ENCODE results near the gene CEACAM5.

Gene CEACAM5

GRCh38 chr19:41708481-41708880 lies at the start of gene CEACAM5:
Gene CEACAM5, plus strand, starts transcription at chr19:41708626. Its CDS starts 106 bp downstream, at chr19:41708732.
- no peak for DNase-seq

- DNase-seq, result no peak
These were observed 42.4 kb upstream of the CEACAM5 start for GRCh38 chr19:41666075-41666474.

- DNase-seq, result no peak
These were observed 40.1 kb upstream of the CEACAM5 start for GRCh38 chr19:41668315-41668714.

GRCh38 chr19:41670755-41671154 lies 37.7 kb upstream of the CEACAM5 start:
- DNase-seq, result no peak

GRCh38 chr19:41671486-41671885 lies 36.9 kb upstream of the CEACAM5 start:
- DNase-seq, result no peak

GRCh38 chr19:41682437-41682836 lies 26.0 kb upstream of the CEACAM5 start:
- DNase-seq, result no peak

GRCh38 chr19:41687419-41687818 lies 21.0 kb upstream of the CEACAM5 start:
- no peak for DNase-seq

- DNase-seq, result no peak
These were observed 20.3 kb upstream of the CEACAM5 start, which contains the start of gene CEACAM7 for GRCh38 chr19:41688098-41688497. Gene CEACAM7, minus strand, starts transcription at chr19:41688270. Its CDS starts 105 bp downstream, at chr19:41688165.

GRCh38 chr19:41688687-41689086 lies 19.7 kb upstream of the CEACAM5 start:
- no peak for DNase-seq

GRCh38 chr19:41689993-41690800 lies 18.2 kb upstream of the CEACAM5 start:
- no peak for DNase-seq

- no peak for DNase-seq
These were observed 17.7 kb upstream of the CEACAM5 start for GRCh38 chr19:41690801-41691065.

GRCh38 chr19:41691268-41691970 lies 17.0 kb upstream of the CEACAM5 start:
- no peak for DNase-seq

GRCh38 chr19:41694196-41694595 lies 14.2 kb upstream of the CEACAM5 start:
- no peak for DNase-seq

- DNase-seq, result no peak
These were observed 13.4 kb upstream of the CEACAM5 start for GRCh38 chr19:41694831-41695635.

- no peak for DNase-seq
These were observed 12.7 kb upstream of the CEACAM5 start for GRCh38 chr19:41695745-41696144.

GRCh38 chr19:41696402-41697197 lies 11.8 kb upstream of the CEACAM5 start:
- no peak for DNase-seq

- peak; percentile 4 for DNase-seq
These were observed 11.1 kb upstream of the CEACAM5 start for GRCh38 chr19:41697198-41697855.

GRCh38 chr19:41698746-41699230 lies 9.6 kb upstream of the CEACAM5 start:
- no peak for DNase-seq

- peak; percentile 7 for DNase-seq
These were observed 9.0 kb upstream of the CEACAM5 start for GRCh38 chr19:41699231-41699967.

- no peak for DNase-seq
These were observed 8.5 kb upstream of the CEACAM5 start for GRCh38 chr19:41699968-41700323.

Measured in femur (tissue), 1 donor.